Ovary (tissue), 9 donors: ENCODE data around the gene NQO1. TPM values are rescaled to one million over a fixed set of nuclear protein-coding genes. Genes with fewer than 3 reads are reported as not detected.

Experiments used
- DNase-seq, 5 donors: peaks; one replicate each; pipeline ENCODE4 v3.0.0-alpha.2; 2019 to 2020
- H3K27ac ChIP-seq, 2 donors: fragments of 200-600 bp; one replicate each; pipeline versions ENCODE4 v1.5.1 to v1.8.0; 2019 to 2022
- H3K27me3 ChIP-seq: fragments of 200-600 bp; one replicate; pipeline ENCODE4 v1.8.0; 2022
- H3K36me3 ChIP-seq: fragments of 200-600 bp; sonication (generic); one replicate; pipeline ENCODE4 v1.5.1; 2019
- H3K4me1 ChIP-seq: one replicate; pipeline ENCODE4 v1.8.1; 2013; ENCODE audit warnings: mild to moderate bottlenecking, moderate library complexity; ENCODE audit not compliant: insufficient read depth
- H3K4me3 ChIP-seq: fragments of 200-600 bp; sonication (generic); one replicate; pipeline ENCODE4 v1.5.1; 2017
- H3K9me3 ChIP-seq, 2 donors: fragments of 200-600 bp in 1 of 2; sonication (generic) in 1 of 2; one replicate each; pipeline versions ENCODE4 v1.5.1 to v1.8.1; 2013 to 2019; ENCODE audit warnings: mild to moderate bottlenecking in 1 of 2, moderate library complexity in 1 of 2
- EP300 ChIP-seq: sonication (generic); formaldehyde crosslinking; IDR thresholded peaks from one replicate; pipeline ENCODE4 v1.6.1; 2017; ENCODE audit warnings: antibody characterized with exemption
- POLR2A ChIP-seq: fragments of 450-650 bp; IDR thresholded peaks from one replicate; pipeline ENCODE4 v1.6.1; 2017; ENCODE audit warnings: antibody characterized with exemption, mild to moderate bottlenecking, moderate library complexity
- WGBS, 3 donors: extraction: QIAGEN DNeasy Blood & Tissue Kit in 1 of 3; methylation state at CpG; one replicate each; pipeline versions ENCODE4 v1.1.5 to v1.1.7; 2013 to 2017; 5-methylcytosine and 5-hydroxymethylcytosine counted together
- intact Hi-C, 4 donors: fragments of 100-400 bp; cut with DNase I; formaldehyde crosslinking; loops; one replicate each; pipeline versions ENCODE4 v1.11.0 to v1.15.1; 2022 to 2023
- polyA plus RNA-seq, 2 donors: library from polyadenylated mRNA; stranded (reverse); fragments of 200-250 nt in 1 of 2; fragments of 350-450 nt in 1 of 2; fragmentation: Illumina TruSeq in 1 of 2; extraction: RNeasy Lipid Tissue Mini Kit (QIAGEN cat#74804) in 1 of 2; gene quantifications; one replicate each; pipeline ENCODE4 v1.2.3, GENCODE V29; 2013 to 2014
- total RNA-seq, 7 donors: library from RNA; depleted of rRNA in 2 of 7; stranded (reverse); fragments of >200 nt in 2 of 7; fragmentation: NEBNext Ultra II Directional in 3 of 7; extraction: Animal tissue kit (Norgen Biotek cat#: 25700) in 3 of 7; gene quantifications; one replicate each; pipeline versions ENCODE4 v1.1.0 to v1.2.4, GENCODE V29; 2016 to 2023
- TF ChIP-seq, protein P1 (sequence below), 3 donors: fragments of 450-650 bp in 2 of 3; fragments of 200-600 bp in 1 of 3; IDR thresholded peaks; one replicate each; pipeline versions ENCODE4 v1.5.1 to v1.8.0; 2016 to 2022; ENCODE audit warnings: antibody characterized with exemption in 3 of 3, mild to moderate bottlenecking in 1 of 3
- donor health status: DM: no; HTN: no; CAD: no; lungs with moderate emphysema.
- donor health status: DM: no; HTN: no; CAD: no.
- donor health status: Bipolar disorder and iron deficiency.
- donor health status: DM: yes; HTN: yes; CAD: no.
- donor health status: DM: no; HTN: no; CAD: no.
- donor health status: DM: yes; HTN: yes; CAD: no.

The NQO1 gene
- total and polyA plus RNA-seq, 9 donors, result 7.9 to 29.1 (median 11.9) TPM

DNA sequence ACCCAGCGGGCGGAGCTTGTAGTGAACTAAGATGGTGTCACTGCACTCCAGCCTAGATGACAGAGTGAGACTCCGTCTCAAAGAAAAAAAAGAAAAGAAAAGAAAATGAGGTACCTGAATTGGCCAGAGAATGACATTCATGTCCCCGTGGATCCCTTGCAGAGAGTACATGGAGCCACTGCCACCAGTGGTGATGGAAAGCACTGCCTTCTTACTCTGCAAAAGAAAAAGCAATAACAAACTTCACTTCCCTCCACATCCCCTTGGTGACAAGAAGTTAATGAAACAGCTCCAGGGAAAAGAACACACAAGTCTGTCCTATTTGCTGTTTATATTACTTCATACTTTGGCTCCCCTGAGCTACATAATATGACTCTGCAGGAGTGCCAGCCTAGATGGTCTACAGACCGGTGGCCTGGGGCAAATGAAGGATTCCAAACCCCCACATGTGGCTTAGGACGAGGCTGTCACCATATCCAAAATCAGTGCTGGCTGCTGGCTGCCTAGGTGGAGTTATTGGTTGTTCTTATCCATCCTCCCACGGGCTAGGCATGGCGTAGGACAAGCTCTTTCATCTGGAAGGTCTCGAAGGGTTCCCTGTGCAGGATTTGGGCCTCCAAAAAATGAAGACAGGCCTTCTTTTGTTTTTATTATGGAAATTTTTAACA is 13.3 kb downstream of the NQO1 start:
- H3K4me3 ChIP-seq, result no peak overlapping the region
- H3K4me1 ChIP-seq, result no peaks in the 10 kb centered on the region
- TF ChIP-seq, protein P1, sequence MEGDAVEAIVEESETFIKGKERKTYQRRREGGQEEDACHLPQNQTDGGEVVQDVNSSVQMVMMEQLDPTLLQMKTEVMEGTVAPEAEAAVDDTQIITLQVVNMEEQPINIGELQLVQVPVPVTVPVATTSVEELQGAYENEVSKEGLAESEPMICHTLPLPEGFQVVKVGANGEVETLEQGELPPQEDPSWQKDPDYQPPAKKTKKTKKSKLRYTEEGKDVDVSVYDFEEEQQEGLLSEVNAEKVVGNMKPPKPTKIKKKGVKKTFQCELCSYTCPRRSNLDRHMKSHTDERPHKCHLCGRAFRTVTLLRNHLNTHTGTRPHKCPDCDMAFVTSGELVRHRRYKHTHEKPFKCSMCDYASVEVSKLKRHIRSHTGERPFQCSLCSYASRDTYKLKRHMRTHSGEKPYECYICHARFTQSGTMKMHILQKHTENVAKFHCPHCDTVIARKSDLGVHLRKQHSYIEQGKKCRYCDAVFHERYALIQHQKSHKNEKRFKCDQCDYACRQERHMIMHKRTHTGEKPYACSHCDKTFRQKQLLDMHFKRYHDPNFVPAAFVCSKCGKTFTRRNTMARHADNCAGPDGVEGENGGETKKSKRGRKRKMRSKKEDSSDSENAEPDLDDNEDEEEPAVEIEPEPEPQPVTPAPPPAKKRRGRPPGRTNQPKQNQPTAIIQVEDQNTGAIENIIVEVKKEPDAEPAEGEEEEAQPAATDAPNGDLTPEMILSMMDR (IDR thresholded peaks at IDR 0.05), result no peak
- no peak for TF ChIP-seq POLR2A
- TF ChIP-seq EP300, result no peak
- H3K36me3 ChIP-seq, result no peaks in the 10 kb centered on the region
- H3K27me3 ChIP-seq, result no peaks in the 10 kb centered on the region
- intact Hi-C loops, result loop anchor here in 3 of 4 donors (5.0 kb wide), 3 partner anchors 39 to 306 kb away; partner anchors contain the start of gene NOB1 (in 1 of the 3)
- no peaks in the 10 kb centered on the region for H3K9me3 ChIP-seq
- WGBS, 3 donors, result 86 to 91% (median 89%) methylated on average over 9 of the region's 9 CpGs
- H3K27ac ChIP-seq, result no peak overlapping the region
- DNase-seq, result no peak

GRCh38 chr16:69712277-69712676 is 14.1 kb downstream of the NQO1 start:
- no peak overlapping the region for H3K4me3 ChIP-seq
- WGBS, 3 donors, result 90 to 91% (median 91%) methylated on average over 4 of the region's 4 CpGs
- no peak overlapping the region for H3K27ac ChIP-seq
- H3K36me3 ChIP-seq, result no peaks in the 10 kb centered on the region
- H3K27me3 ChIP-seq, result no peaks in the 10 kb centered on the region
- TF ChIP-seq, protein P1 (IDR thresholded peaks at IDR 0.05), result no peak
- TF ChIP-seq POLR2A (no peak), EP300 (no peak)
- no peaks in the 10 kb centered on the region for H3K4me1 ChIP-seq
- intact Hi-C loops, result loop anchor here in 3 of 4 donors (5.0 kb wide), 3 partner anchors 40 to 305 kb away; partner anchors contain the start of gene NOB1 (in 1 of the 3)
- DNase-seq, result no peak
- no peaks in the 10 kb centered on the region for H3K9me3 ChIP-seq

DNA sequence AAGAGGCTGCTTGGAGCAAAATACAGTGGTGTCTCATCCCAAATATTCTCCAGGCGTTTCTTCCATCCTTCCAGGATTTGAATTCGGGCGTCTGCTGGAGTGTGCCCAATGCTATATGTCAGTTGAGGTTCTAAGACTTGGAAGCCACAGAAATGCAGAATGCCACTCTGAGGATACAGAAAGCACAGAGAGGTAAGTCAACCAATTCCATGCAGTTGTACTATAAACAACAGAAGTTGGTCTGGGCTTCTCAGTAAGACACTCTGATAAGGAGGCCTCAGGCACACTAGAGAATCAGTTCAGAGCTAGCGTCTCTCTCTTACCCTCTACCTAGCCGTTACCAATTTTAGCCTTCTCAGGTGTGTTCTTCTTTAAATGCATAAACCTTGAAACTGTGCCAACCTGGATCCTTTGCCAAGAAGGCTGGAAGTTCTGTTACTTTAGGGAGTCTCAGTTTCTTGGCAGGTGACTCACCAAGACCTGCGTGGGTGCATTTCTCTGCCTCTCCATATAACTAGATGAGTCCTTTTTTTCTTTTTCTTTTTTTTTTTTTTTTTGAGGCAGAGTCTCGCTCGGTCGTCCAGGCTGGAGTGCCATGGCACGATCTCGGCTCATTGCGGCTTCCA is 15.1 kb downstream of the NQO1 start:
- intact Hi-C loops, result loop anchor here (2.0 to 5.0 kb wide), 4 partner anchors 41 to 304 kb away; partner anchors contain the start of gene NOB1 (in 2 of the 4)
- 29 to 45% (median 33%) methylated on average over 12 of the region's 12 CpGs for WGBS, 3 donors
- DNase-seq, result peak; percentile 43 to 71 (median 52)
- Histone ChIP-seq H3K36me3 (no peaks in the 10 kb centered on the region), H3K9me3 (no peaks in the 10 kb centered on the region), H3K27ac (peak overlapping the region; percentile 13 to 27), H3K27me3 (no peaks in the 10 kb centered on the region), H3K4me1 (no peaks in the 10 kb centered on the region), H3K4me3 (no peak overlapping the region)
- TF ChIP-seq, protein P1 (IDR thresholded peaks at IDR 0.05), result no peak
- no peak for TF ChIP-seq POLR2A

DNA sequence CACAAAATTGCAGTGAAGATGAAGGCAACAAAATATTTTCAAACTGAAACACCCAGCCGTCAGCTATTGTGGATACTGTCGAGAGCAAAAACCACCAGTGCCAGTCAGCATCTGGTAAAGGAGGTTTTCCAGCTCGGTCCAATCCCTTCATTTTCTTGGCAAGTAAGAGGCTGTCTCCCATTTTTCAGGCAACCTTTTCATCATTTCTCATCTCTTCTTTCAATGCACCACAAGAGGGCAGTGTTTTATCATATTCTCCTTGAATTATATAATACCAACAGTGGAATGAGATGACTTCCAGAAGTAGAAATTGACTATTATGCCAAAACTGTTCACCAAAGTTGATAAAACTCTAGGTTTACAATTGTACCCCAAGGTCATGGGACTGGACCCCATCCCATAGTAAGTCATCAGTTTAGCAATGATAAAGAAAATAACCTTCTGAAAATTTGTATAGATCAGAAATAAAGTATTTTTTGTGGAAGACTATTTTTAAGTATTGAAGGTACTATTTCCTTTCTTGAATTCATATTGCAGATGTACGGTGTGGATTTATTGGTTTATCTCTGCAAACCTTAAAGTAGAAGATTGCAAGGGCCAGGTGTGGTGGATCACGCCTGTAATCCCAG is 16.8 kb downstream of the NQO1 start:
- 22 to 27% (median 27%) methylated on average over 5 of the region's 5 CpGs for WGBS, 3 donors

More for the DNA sequence above, 16.8 kb downstream of the NQO1 start:
- intact Hi-C loops, result loop anchor here (2.0 to 5.0 kb wide), 4 partner anchors 43 to 302 kb away; partner anchors contain the start of gene NOB1 (in 2 of the 4)
- H3K9me3 ChIP-seq, result no peaks in the 10 kb centered on the region
- no peak overlapping the region for H3K4me3 ChIP-seq
- no peaks in the 10 kb centered on the region for H3K4me1 ChIP-seq
- no peaks in the 10 kb centered on the region for H3K36me3 ChIP-seq
- TF ChIP-seq POLR2A, result no peak
- TF ChIP-seq, protein P1 (IDR thresholded peaks at IDR 0.05), result peak; percentile 34 to 80 (median 78)
- H3K27ac ChIP-seq, result peak overlapping the region in 1 of 2 donors; percentile 15
- no peaks in the 10 kb centered on the region for H3K27me3 ChIP-seq
- no peak for DNase-seq
